BLaER1 (cell line): ENCODE results near the gene PDE3A.

Experiments
- H3K27ac ChIP-seq: shearing (Covaris generic); formaldehyde crosslinking; 2 replicates; pipeline ENCODE4 v1.8.1; 2022
- H3K27me3 ChIP-seq: shearing (Covaris generic); formaldehyde crosslinking; 2 replicates; pipeline ENCODE4 v1.8.1; 2022
- H3K36me3 ChIP-seq: shearing (Covaris generic); formaldehyde crosslinking; 2 replicates; pipeline ENCODE4 v1.8.1; 2022
- H3K4me1 ChIP-seq: shearing (Covaris generic); formaldehyde crosslinking; 2 replicates; pipeline ENCODE4 v1.8.1; 2022
- H3K4me2 ChIP-seq: shearing (Covaris generic); formaldehyde crosslinking; 2 replicates; pipeline ENCODE4 v1.8.1; 2022
- H3K4me3 ChIP-seq: shearing (Covaris generic); formaldehyde crosslinking; 2 replicates; pipeline ENCODE4 v1.8.1; 2022
- H3K9ac ChIP-seq: shearing (Covaris generic); formaldehyde crosslinking; 2 replicates; pipeline ENCODE4 v1.8.1; 2022
- H3K9me3 ChIP-seq: shearing (Covaris generic); formaldehyde crosslinking; 2 replicates; pipeline ENCODE4 v1.8.1; 2022
- H4K20me1 ChIP-seq: shearing (Covaris generic); formaldehyde crosslinking; 2 replicates; pipeline ENCODE4 v1.8.1; 2022
- Cebpa-rat ChIP-seq: shearing (Covaris generic); IDR thresholded peaks from 2 replicates; pipeline ENCODE4 v1.8.1; 2022

Gene PDE3A

GRCh38 chr12:20463913-20464524, 95.7 kb downstream of the PDE3A start:
- Histone ChIP-seq H4K20me1 (no peaks in the 10 kb centered on the region), H3K4me3 (no peak overlapping the region), H3K9ac (no peak overlapping the region), H3K36me3 (no peaks in the 10 kb centered on the region), H3K27ac (no peak overlapping the region), H3K4me1 (no peaks in the 10 kb centered on the region), H3K27me3 (no peaks in the 10 kb centered on the region), H3K9me3 (no peaks in the 10 kb centered on the region), H3K4me2 (no peak overlapping the region)
- TF ChIP-seq Cebpa-rat = no peak

GRCh38 chr12:20469300-20469699, 101.0 kb downstream of the PDE3A start:
- no peak for TF ChIP-seq Cebpa-rat
- Histone ChIP-seq H3K36me3 (no peaks in the 10 kb centered on the region), H3K9ac (no peak overlapping the region), H4K20me1 (no peaks in the 10 kb centered on the region), H3K27ac (no peak overlapping the region), H3K4me2 (no peak overlapping the region), H3K4me1 (no peaks in the 10 kb centered on the region), H3K4me3 (no peak overlapping the region), H3K9me3 (no peaks in the 10 kb centered on the region), H3K27me3 (no peaks in the 10 kb centered on the region)

- no peaks in the 10 kb centered on the region for H3K27me3 ChIP-seq
- no peak for TF ChIP-seq Cebpa-rat
- no peaks in the 10 kb centered on the region for H3K36me3 ChIP-seq
- H3K4me2 ChIP-seq = no peak overlapping the region
- H3K4me3 ChIP-seq = no peak overlapping the region
- H3K4me1 ChIP-seq = no peaks in the 10 kb centered on the region
- no peak overlapping the region for H3K9ac ChIP-seq
- no peak overlapping the region for H3K27ac ChIP-seq
- no peaks in the 10 kb centered on the region for H3K9me3 ChIP-seq
- no peaks in the 10 kb centered on the region for H4K20me1 ChIP-seq
These were observed 101.4 kb downstream of the PDE3A start for GRCh38 chr12:20469756-20470155.

GRCh38 chr12:20472102-20472782, 103.9 kb downstream of the PDE3A start:
- no peaks in the 10 kb centered on the region for H3K9me3 ChIP-seq
- H3K9ac ChIP-seq = no peak overlapping the region
- no peaks in the 10 kb centered on the region for H3K36me3 ChIP-seq
- H3K27me3 ChIP-seq = no peaks in the 10 kb centered on the region
- no peak overlapping the region for H3K4me3 ChIP-seq
- TF ChIP-seq Cebpa-rat = no peak
- no peak overlapping the region for H3K27ac ChIP-seq
- no peaks in the 10 kb centered on the region for H3K4me1 ChIP-seq
- no peak overlapping the region for H3K4me2 ChIP-seq
- H4K20me1 ChIP-seq = no peaks in the 10 kb centered on the region

GRCh38 chr12:20473133-20473532, 104.8 kb downstream of the PDE3A start:
- Histone ChIP-seq H4K20me1 (no peaks in the 10 kb centered on the region), H3K27ac (no peak overlapping the region), H3K9ac (no peak overlapping the region), H3K4me3 (no peak overlapping the region), H3K27me3 (no peaks in the 10 kb centered on the region), H3K4me1 (no peaks in the 10 kb centered on the region), H3K36me3 (no peaks in the 10 kb centered on the region), H3K4me2 (no peak overlapping the region), H3K9me3 (no peaks in the 10 kb centered on the region)
- TF ChIP-seq Cebpa-rat = no peak

GRCh38 chr12:20474016-20474415, 105.7 kb downstream of the PDE3A start:
- no peaks in the 10 kb centered on the region for H3K4me1 ChIP-seq
- H3K27me3 ChIP-seq = no peaks in the 10 kb centered on the region
- TF ChIP-seq Cebpa-rat = no peak

GRCh38 chr12:20474443-20474842, 106.1 kb downstream of the PDE3A start:
- Histone ChIP-seq H3K27ac (no peak overlapping the region), H3K4me1 (no peaks in the 10 kb centered on the region), H3K27me3 (no peaks in the 10 kb centered on the region), H3K9ac (no peak overlapping the region), H3K4me3 (no peak overlapping the region), H3K4me2 (no peak overlapping the region), H3K36me3 (no peaks in the 10 kb centered on the region), H3K9me3 (no peaks in the 10 kb centered on the region), H4K20me1 (no peaks in the 10 kb centered on the region)
- no peak for TF ChIP-seq Cebpa-rat

More at GRCh38 chr12:20474016-20474415, 105.7 kb downstream of the PDE3A start:
- no peak overlapping the region for H3K27ac ChIP-seq
- no peak overlapping the region for H3K9ac ChIP-seq
- no peak overlapping the region for H3K4me2 ChIP-seq
- no peaks in the 10 kb centered on the region for H4K20me1 ChIP-seq
- H3K4me3 ChIP-seq = no peak overlapping the region
- H3K9me3 ChIP-seq = no peaks in the 10 kb centered on the region
- H3K36me3 ChIP-seq = no peaks in the 10 kb centered on the region

GRCh38 chr12:20475542-20475941, 107.2 kb downstream of the PDE3A start:
- Histone ChIP-seq H3K4me1 (no peaks in the 10 kb centered on the region), H3K9me3 (no peaks in the 10 kb centered on the region), H3K27me3 (no peaks in the 10 kb centered on the region), H4K20me1 (no peaks in the 10 kb centered on the region), H3K36me3 (no peaks in the 10 kb centered on the region), H3K4me3 (no peak overlapping the region), H3K9ac (no peak overlapping the region), H3K4me2 (no peak overlapping the region), H3K27ac (no peak overlapping the region)
- no peak for TF ChIP-seq Cebpa-rat

GRCh38 chr12:20476551-20476950, 108.2 kb downstream of the PDE3A start:
- no peak overlapping the region for H3K27ac ChIP-seq

GRCh38 chr12:20477255-20477654, 108.9 kb downstream of the PDE3A start:
- no peaks in the 10 kb centered on the region for H3K4me1 ChIP-seq
- no peak overlapping the region for H3K4me3 ChIP-seq
- H3K9ac ChIP-seq = no peak overlapping the region
- TF ChIP-seq Cebpa-rat = no peak
- H3K27me3 ChIP-seq = no peaks in the 10 kb centered on the region
- H3K36me3 ChIP-seq = no peaks in the 10 kb centered on the region
- no peaks in the 10 kb centered on the region for H3K9me3 ChIP-seq
- no peaks in the 10 kb centered on the region for H4K20me1 ChIP-seq
- H3K4me2 ChIP-seq = no peak overlapping the region
- no peak overlapping the region for H3K27ac ChIP-seq

More at GRCh38 chr12:20476551-20476950, 108.2 kb downstream of the PDE3A start:
- no peak for TF ChIP-seq Cebpa-rat
- H3K36me3 ChIP-seq = no peaks in the 10 kb centered on the region
- H3K9ac ChIP-seq = no peak overlapping the region
- no peaks in the 10 kb centered on the region for H4K20me1 ChIP-seq
- H3K4me3 ChIP-seq = no peak overlapping the region
- H3K9me3 ChIP-seq = no peaks in the 10 kb centered on the region
- H3K4me1 ChIP-seq = no peaks in the 10 kb centered on the region
- no peaks in the 10 kb centered on the region for H3K27me3 ChIP-seq
- no peak overlapping the region for H3K4me2 ChIP-seq
